HEK293 (cell line): ENCODE data around the gene CCDC187.

Source experiments
- HOXD13 ChIP-seq: sonication (generic); formaldehyde crosslinking; IDR thresholded peaks from 2 replicates; pipeline ENCODE4 v1.8.0; 2022; ENCODE audit warnings: missing genetic modification reagents, borderline replicate concordance
- KLF9 ChIP-seq: fragments of 450-650 bp; formaldehyde crosslinking; IDR thresholded peaks from 2 replicates; pipeline ENCODE4 v1.5.1; 2016; ENCODE audit warnings: missing biosample characterization, missing genetic modification characterization, low read depth
- ZNF133 ChIP-seq: fragments of 450-650 bp; formaldehyde crosslinking; IDR thresholded peaks from 2 replicates; pipeline ENCODE4 v1.5.1; 2016; ENCODE audit warnings: missing biosample characterization, missing genetic modification characterization
- ZNF157 ChIP-seq: fragments of 450-650 bp; formaldehyde crosslinking; IDR thresholded peaks from 2 replicates; pipeline ENCODE4 v1.5.1; 2016; ENCODE audit warnings: missing biosample characterization, missing genetic modification characterization
- ZNF184 ChIP-seq: fragments of 450-650 bp; IDR thresholded peaks from 2 replicates; pipeline ENCODE4 v1.5.1; 2018; ENCODE audit warnings: missing biosample characterization, mild to moderate bottlenecking, missing genetic modification characterization
- ZNF274 ChIP-seq, 2 experiments: fragments of 200-500 bp in 1 of 2; fragments of 450-650 bp in 1 of 2; sonication (Bioruptor generic) in 1 of 2; formaldehyde crosslinking in 1 of 2; IDR thresholded peaks; 2 replicates each; pipeline versions ENCODE4 v1.5.1 to v1.6.1; 2014 to 2016; ENCODE audit warnings: borderline replicate concordance in 1 of 2, inconsistent platforms in 1 of 2, low read length in 1 of 2, missing biosample characterization in 1 of 2, missing genetic modification characterization in 1 of 2
- TF ChIP-seq, protein P1 (sequence below): fragments of 450-650 bp; formaldehyde crosslinking; IDR thresholded peaks from 2 replicates; pipeline ENCODE4 v1.5.1; 2016; ENCODE audit warnings: missing biosample characterization, missing genetic modification characterization

GRCh38 chr9:136338511-136338910, 34.6 kb upstream of the CCDC187 start:
- no peak for TF ChIP-seq ZNF133 (tag by site-specific recombination)
- TF ChIP-seq, protein P1, sequence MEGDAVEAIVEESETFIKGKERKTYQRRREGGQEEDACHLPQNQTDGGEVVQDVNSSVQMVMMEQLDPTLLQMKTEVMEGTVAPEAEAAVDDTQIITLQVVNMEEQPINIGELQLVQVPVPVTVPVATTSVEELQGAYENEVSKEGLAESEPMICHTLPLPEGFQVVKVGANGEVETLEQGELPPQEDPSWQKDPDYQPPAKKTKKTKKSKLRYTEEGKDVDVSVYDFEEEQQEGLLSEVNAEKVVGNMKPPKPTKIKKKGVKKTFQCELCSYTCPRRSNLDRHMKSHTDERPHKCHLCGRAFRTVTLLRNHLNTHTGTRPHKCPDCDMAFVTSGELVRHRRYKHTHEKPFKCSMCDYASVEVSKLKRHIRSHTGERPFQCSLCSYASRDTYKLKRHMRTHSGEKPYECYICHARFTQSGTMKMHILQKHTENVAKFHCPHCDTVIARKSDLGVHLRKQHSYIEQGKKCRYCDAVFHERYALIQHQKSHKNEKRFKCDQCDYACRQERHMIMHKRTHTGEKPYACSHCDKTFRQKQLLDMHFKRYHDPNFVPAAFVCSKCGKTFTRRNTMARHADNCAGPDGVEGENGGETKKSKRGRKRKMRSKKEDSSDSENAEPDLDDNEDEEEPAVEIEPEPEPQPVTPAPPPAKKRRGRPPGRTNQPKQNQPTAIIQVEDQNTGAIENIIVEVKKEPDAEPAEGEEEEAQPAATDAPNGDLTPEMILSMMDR = no peak
- TF ChIP-seq ZNF274 (IDR thresholded peaks at IDR 0.05; ENCODE audit: low read length) = no peak
- TF ChIP-seq ZNF274 (tag by site-specific recombination; IDR thresholded peaks at IDR 0.05; ENCODE audit: borderline replicate concordance) = no peak
- no peak for TF ChIP-seq ZNF157 (tag by site-specific recombination)
- no peak for TF ChIP-seq HOXD13
- TF ChIP-seq KLF9 (tag by site-specific recombination) = no peak
- no peak for TF ChIP-seq ZNF184 (tag by site-specific recombination)
